HL-60/S4 (cell line): ENCODE data around the gene MAF.

Experiments
- in situ Hi-C: fragments of 300-500 bp; cut with MboI; formaldehyde crosslinking; loops from 2 replicates; pipeline ENCODE4 v1.14.3; 2022; ENCODE audit warnings: low sequenced_read_pairs

Gene MAF

DNA sequence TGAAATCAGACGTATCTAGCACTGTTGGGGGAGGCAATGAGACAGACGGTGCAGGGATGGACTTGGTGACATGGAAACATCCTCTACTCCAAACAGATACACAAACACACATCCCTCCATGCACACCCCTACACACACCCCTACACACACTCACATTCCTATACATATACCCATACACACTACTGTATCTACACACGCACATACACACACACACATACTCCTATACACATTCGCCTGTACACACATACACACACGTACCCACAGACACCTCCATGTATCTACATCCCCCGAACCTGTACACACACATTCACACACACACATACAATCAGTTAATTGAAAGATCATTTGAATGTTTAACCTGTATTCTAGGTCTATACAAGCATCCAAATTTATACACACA is 53.5 kb downstream of the MAF start:
- in situ Hi-C loops = no loop called here
